Loucy (cell line): ENCODE data around the gene HEPN1.

ENCODE experiments used
- EZH2phosphoT487 ChIP-seq: fragments of 200-600 bp; IDR thresholded peaks from 2 replicates; pipeline ENCODE4 v1.6.1; 2018; ENCODE audit warnings: antibody characterized with exemption, mild to moderate bottlenecking, moderate library complexity, borderline replicate concordance
- TF ChIP-seq, protein P1 (sequence below): fragments of 200-600 bp; sonication (generic); conservative IDR thresholded peaks from 2 replicates; pipeline ENCODE4 v1.5.1; 2014; ENCODE audit warnings: mild to moderate bottlenecking, antibody characterized with exemption, low read length

DNA sequence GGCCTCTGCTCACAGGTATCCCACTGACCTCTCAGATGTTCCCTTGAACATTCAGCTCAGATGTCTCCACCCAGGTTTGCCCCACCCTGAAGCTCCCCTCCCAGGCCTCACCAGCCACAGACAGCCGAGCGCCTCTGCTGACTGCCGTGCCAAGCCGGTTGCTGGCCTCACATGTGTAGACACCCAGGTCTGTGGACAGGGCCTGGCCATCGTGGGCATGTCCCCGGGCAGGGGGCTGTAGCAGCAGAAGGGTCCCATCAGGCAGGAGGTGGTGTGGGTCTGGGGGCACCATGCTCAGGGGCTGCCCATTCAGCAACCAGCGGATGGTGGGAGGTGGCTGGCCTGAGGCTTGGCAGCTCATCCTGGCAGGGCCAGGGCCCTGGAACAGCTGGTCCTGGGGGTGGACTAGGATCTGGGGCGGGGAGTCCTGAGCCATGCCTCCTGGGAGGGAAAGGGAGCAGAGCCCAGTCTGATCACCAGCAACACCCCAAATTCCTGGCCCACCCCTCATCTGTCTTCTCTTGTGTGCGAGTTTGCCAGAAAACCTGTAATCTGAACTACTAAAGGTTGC is 22.1 kb upstream of the HEPN1 start:
- TF ChIP-seq, protein P1, sequence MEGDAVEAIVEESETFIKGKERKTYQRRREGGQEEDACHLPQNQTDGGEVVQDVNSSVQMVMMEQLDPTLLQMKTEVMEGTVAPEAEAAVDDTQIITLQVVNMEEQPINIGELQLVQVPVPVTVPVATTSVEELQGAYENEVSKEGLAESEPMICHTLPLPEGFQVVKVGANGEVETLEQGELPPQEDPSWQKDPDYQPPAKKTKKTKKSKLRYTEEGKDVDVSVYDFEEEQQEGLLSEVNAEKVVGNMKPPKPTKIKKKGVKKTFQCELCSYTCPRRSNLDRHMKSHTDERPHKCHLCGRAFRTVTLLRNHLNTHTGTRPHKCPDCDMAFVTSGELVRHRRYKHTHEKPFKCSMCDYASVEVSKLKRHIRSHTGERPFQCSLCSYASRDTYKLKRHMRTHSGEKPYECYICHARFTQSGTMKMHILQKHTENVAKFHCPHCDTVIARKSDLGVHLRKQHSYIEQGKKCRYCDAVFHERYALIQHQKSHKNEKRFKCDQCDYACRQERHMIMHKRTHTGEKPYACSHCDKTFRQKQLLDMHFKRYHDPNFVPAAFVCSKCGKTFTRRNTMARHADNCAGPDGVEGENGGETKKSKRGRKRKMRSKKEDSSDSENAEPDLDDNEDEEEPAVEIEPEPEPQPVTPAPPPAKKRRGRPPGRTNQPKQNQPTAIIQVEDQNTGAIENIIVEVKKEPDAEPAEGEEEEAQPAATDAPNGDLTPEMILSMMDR = no peak
- no peak for TF ChIP-seq EZH2phosphoT487
